Neutrophil (primary cell): Measurements from ENCODE around the gene SLC25A26.

ENCODE experiments used
- H3K27ac ChIP-seq: fragments of 200-600 bp; sonication (generic); 2 replicates; pipeline ENCODE4 v1.5.1; 2016; ENCODE audit warnings: mild to moderate bottlenecking, moderate library complexity
- H3K27me3 ChIP-seq: fragments of 200-600 bp; sonication (generic); 2 replicates; pipeline ENCODE4 v1.6.0; 2016; ENCODE audit warnings: mild to moderate bottlenecking
- H3K36me3 ChIP-seq: fragments of 200-600 bp; sonication (generic); 2 replicates; pipeline ENCODE4 v1.5.1; 2017
- H3K4me1 ChIP-seq, 2 experiments: fragments of 200-600 bp in 1 of 2; sonication (generic) in 1 of 2; 1 replicate in 1 of 2; 2 replicates in 1 of 2; pipeline versions ENCODE4 v1.5.1 to v1.6.1; 2013 to 2016; ENCODE audit warnings: low read depth in 1 of 2, low read length in 1 of 2, mild to moderate bottlenecking in 1 of 2, moderate library complexity in 1 of 2; ENCODE audit not compliant: control insufficient read depth in 1 of 2, insufficient read depth in 1 of 2
- H3K4me3 ChIP-seq, 2 experiments: fragments of 200-600 bp in 1 of 2; sonication (generic) in 1 of 2; 1 replicate in 1 of 2; 2 replicates in 1 of 2; pipeline ENCODE4 v1.5.1; 2013 to 2016; ENCODE audit warnings: low read depth in 1 of 2, low read length in 1 of 2, mild to moderate bottlenecking in 1 of 2, moderate library complexity in 1 of 2
- H3K9me3 ChIP-seq: fragments of 200-600 bp; sonication (generic); 2 replicates; pipeline ENCODE4 v1.5.1; 2016
- TF ChIP-seq, protein P1 (sequence below): fragments of 200-600 bp; sonication (generic); IDR thresholded peaks from 2 replicates; pipeline ENCODE4 v1.5.1; 2016; ENCODE audit warnings: antibody characterized with exemption

SLC25A26 gene

GRCh38 chr3:66383998-66384745 is 163.4 kb downstream of the SLC25A26 start:
- Histone ChIP-seq H3K4me1 (no peaks in the 10 kb centered on the region), H3K27ac (no peak overlapping the region), H3K36me3 (peaks cover 73% of the 10 kb centered on the region), H3K27me3 (no peaks in the 10 kb centered on the region), H3K9me3 (no peaks in the 10 kb centered on the region), H3K4me3 (no peak overlapping the region)
- TF ChIP-seq, protein P1, sequence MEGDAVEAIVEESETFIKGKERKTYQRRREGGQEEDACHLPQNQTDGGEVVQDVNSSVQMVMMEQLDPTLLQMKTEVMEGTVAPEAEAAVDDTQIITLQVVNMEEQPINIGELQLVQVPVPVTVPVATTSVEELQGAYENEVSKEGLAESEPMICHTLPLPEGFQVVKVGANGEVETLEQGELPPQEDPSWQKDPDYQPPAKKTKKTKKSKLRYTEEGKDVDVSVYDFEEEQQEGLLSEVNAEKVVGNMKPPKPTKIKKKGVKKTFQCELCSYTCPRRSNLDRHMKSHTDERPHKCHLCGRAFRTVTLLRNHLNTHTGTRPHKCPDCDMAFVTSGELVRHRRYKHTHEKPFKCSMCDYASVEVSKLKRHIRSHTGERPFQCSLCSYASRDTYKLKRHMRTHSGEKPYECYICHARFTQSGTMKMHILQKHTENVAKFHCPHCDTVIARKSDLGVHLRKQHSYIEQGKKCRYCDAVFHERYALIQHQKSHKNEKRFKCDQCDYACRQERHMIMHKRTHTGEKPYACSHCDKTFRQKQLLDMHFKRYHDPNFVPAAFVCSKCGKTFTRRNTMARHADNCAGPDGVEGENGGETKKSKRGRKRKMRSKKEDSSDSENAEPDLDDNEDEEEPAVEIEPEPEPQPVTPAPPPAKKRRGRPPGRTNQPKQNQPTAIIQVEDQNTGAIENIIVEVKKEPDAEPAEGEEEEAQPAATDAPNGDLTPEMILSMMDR, result no peak

DNA sequence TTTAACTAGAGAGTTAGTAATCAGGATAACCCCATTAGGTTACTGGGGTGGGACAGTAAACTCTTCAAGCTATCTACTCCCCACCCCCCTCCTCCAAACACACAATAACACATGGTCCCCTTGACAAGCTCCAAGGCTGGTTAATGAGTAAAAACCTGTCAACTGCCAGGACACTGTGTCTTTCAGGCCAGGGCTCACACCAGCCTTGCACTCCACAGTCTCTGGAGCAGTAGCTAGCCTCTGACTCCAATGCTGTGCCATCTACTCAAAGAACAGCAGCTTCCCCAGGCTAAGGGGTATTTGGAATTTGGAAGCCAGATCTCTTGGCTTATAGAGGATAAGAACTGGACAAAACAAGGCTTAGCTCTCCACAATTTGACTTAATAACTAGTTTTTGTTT is 164.3 kb downstream of the SLC25A26 start:
- no peaks in the 10 kb centered on the region for H3K9me3 ChIP-seq
- no peak overlapping the region for H3K4me3 ChIP-seq
- H3K27ac ChIP-seq, result no peak overlapping the region
- H3K27me3 ChIP-seq, result no peaks in the 10 kb centered on the region
- TF ChIP-seq, protein P1, result no peak
- peaks cover 64% of the 10 kb centered on the region for H3K36me3 ChIP-seq
- no peaks in the 10 kb centered on the region for H3K4me1 ChIP-seq

GRCh38 chr3:66386011-66386924 is 165.5 kb downstream of the SLC25A26 start:
- Histone ChIP-seq H3K27me3 (no peaks in the 10 kb centered on the region), H3K4me1 (no peaks in the 10 kb centered on the region), H3K9me3 (no peaks in the 10 kb centered on the region), H3K27ac (no peak overlapping the region), H3K4me3 (no peak overlapping the region), H3K36me3 (peaks cover 56% of the 10 kb centered on the region)
- TF ChIP-seq, protein P1, result no peak

- TF ChIP-seq, protein P1, result no peak
- Histone ChIP-seq H3K4me1 (no peaks in the 10 kb centered on the region), H3K4me3 (no peak overlapping the region), H3K27ac (no peak overlapping the region), H3K36me3 (peaks cover 56% of the 10 kb centered on the region), H3K27me3 (no peaks in the 10 kb centered on the region), H3K9me3 (no peaks in the 10 kb centered on the region)
Observed at GRCh38 chr3:66386925-66387650, 166.3 kb downstream of the SLC25A26 start.

DNA sequence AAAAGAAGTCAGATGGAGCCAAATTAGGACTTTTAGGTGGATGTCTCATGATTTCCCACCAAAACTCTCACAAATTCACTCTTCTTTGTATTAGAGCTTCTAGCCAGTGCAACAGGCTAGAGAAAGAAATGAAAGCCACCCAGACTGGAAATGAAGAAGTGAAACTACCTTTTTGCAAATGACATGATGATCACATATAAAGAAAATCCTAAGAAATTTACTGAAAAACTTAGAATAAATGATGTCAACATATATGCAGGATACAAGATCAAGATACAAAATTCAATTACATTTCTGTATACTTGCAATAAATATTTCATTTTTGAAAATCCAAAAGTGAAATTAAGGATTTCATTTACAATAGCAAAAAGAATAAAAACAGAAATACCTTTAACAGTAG is 169.2 kb downstream of the SLC25A26 start:
- H3K36me3 ChIP-seq, result peaks cover 56% of the 10 kb centered on the region
- H3K9me3 ChIP-seq, result no peaks in the 10 kb centered on the region
- TF ChIP-seq, protein P1, result no peak
- H3K4me1 ChIP-seq, result no peaks in the 10 kb centered on the region
- H3K4me3 ChIP-seq, result no peak overlapping the region
- no peak overlapping the region for H3K27ac ChIP-seq
- no peaks in the 10 kb centered on the region for H3K27me3 ChIP-seq
